ENCODE measurements around the gene FSTL4. TPM values are rescaled to one million over a fixed set of nuclear protein-coding genes. Genes with fewer than 3 reads are reported as not detected.

FSTL4 gene
- total RNA-seq, 1 donor from 2014 or later, result not detected

DNA sequence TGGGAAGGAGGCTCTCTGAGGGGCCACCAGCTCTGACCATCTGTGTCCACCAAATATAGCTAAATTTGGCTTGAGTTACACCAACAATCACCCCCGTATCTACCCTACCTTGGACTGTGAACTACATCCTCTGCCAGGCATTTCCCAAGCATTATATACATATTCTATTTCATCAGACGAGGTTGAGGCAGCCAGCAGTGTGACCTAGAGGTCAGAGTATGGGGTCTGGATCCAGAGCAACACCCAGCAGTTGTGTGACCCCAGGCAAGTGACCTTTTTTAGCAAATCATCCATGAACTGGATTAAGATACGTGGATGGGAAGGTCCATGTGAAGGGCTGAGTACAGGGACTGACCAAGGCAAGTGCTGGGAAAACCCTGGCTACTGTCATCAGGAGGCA, 379.9 kb downstream of the FSTL4 start:
- H3K27me3 ChIP-seq (ENCODE audit: low read depth), result peaks cover 17% of the 10 kb centered on the region
- no peak overlapping the region for H3K27ac ChIP-seq (replicated peaks)
- intact Hi-C loops (cut with micrococcal nuclease), result no loop called here
- no peaks in the 10 kb centered on the region for H3K9me3 ChIP-seq (replicated peaks)
- TF ChIP-seq, protein P1, sequence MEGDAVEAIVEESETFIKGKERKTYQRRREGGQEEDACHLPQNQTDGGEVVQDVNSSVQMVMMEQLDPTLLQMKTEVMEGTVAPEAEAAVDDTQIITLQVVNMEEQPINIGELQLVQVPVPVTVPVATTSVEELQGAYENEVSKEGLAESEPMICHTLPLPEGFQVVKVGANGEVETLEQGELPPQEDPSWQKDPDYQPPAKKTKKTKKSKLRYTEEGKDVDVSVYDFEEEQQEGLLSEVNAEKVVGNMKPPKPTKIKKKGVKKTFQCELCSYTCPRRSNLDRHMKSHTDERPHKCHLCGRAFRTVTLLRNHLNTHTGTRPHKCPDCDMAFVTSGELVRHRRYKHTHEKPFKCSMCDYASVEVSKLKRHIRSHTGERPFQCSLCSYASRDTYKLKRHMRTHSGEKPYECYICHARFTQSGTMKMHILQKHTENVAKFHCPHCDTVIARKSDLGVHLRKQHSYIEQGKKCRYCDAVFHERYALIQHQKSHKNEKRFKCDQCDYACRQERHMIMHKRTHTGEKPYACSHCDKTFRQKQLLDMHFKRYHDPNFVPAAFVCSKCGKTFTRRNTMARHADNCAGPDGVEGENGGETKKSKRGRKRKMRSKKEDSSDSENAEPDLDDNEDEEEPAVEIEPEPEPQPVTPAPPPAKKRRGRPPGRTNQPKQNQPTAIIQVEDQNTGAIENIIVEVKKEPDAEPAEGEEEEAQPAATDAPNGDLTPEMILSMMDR (IDR thresholded peaks at IDR 0.05; ENCODE audit: borderline replicate concordance), result no peak
- DNase-seq, result no peak
- no peaks in the 10 kb centered on the region for H3K36me3 ChIP-seq
- no peak overlapping the region for H3K4me3 ChIP-seq
- H3K4me1 ChIP-seq, result peaks cover 10% of the 10 kb centered on the region

DNA sequence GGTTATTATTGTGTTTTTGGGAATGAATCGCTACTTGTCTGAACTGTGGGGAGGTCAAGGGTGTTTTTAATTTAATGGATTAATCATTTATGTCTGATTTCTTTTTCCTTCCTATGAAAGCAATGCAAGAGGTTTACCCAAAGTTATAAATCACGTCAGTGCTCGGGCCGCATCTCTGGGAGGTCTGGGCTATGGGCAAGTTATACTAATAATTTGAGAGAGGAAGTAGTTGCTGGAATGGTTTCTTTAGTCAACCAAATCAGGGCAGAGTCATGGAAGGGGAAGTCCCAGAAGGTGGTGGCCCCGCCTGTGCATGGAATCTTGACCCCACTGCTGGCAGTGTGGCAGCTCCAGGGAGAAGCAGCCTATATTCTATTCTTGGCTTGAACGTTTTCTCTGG, 380.3 kb downstream of the FSTL4 start:
- DNase-seq, result no peak
- intact Hi-C loops (cut with micrococcal nuclease), result no loop called here
- peaks cover 10% of the 10 kb centered on the region for H3K4me1 ChIP-seq

DNA sequence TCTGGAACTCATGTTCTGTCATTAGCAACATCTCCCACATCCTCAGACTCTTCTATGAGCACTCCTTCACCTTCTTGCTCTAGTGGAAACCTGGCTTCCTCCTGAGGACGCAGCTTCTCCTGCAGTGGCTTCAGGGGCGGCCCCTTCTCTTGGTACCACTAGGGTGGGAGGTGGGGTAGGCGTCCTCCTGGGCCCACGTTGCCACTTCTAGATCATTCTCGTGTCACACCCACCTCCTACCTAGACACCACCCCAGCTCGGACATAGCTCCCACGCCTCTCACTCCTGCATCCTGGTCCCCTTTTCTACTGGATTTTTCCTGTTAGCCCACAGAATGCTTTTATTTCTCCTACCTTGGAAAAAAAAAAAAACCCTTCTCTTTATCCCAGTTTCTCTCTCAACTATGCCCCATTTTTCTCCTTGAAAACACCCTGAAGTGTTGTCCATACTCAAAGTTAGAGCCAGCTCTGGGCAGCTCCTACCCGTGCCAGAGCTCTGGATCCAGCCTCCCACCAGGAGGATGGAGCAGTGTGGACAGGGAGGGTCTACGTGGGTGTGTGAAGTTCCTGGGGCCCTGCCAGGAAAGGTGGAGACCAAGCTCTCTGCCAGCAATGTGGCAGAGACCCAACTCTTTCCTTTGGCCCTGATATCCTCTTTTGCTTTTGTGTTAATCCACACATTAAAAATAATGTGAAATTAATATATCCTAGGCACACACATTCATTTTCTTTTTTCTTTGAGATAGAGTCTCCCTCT, 381.3 kb downstream of the FSTL4 start:
- Histone ChIP-seq H3K27ac (replicated peaks) (no peak overlapping the region), H3K4me1 (peaks cover 10% of the 10 kb centered on the region), H3K27me3 (ENCODE audit: low read depth) (peaks cover 2% of the 10 kb centered on the region), H3K9me3 (replicated peaks) (no peaks in the 10 kb centered on the region), H3K36me3 (no peaks in the 10 kb centered on the region), H3K4me3 (no peak overlapping the region)
- TF ChIP-seq, protein P1 (IDR thresholded peaks at IDR 0.05; ENCODE audit: borderline replicate concordance), result no peak
- intact Hi-C loops (cut with micrococcal nuclease), result no loop called here
- DNase-seq, result no peak

More for the DNA sequence above, 380.3 kb downstream of the FSTL4 start:
- Histone ChIP-seq H3K36me3 (no peaks in the 10 kb centered on the region), H3K27ac (replicated peaks) (no peak overlapping the region), H3K9me3 (replicated peaks) (no peaks in the 10 kb centered on the region), H3K27me3 (ENCODE audit: low read depth) (peaks cover 12% of the 10 kb centered on the region), H3K4me3 (no peak overlapping the region)
- TF ChIP-seq, protein P1 (IDR thresholded peaks at IDR 0.05; ENCODE audit: borderline replicate concordance), result no peak

- no peak overlapping the region for H3K27ac ChIP-seq (replicated peaks)
- no peaks in the 10 kb centered on the region for H3K9me3 ChIP-seq (replicated peaks)
- TF ChIP-seq, protein P1 (IDR thresholded peaks at IDR 0.05; ENCODE audit: borderline replicate concordance), result no peak
- peaks cover 1% of the 10 kb centered on the region for H3K27me3 ChIP-seq (ENCODE audit: low read depth)
- no peak for DNase-seq
- intact Hi-C loops (cut with micrococcal nuclease), result no loop called here
- H3K36me3 ChIP-seq, result no peaks in the 10 kb centered on the region
- H3K4me1 ChIP-seq, result peaks cover 10% of the 10 kb centered on the region
- no peak overlapping the region for H3K4me3 ChIP-seq
Observed at GRCh38 chr5:133229931-133230664, 382.2 kb downstream of the FSTL4 start.

DNA sequence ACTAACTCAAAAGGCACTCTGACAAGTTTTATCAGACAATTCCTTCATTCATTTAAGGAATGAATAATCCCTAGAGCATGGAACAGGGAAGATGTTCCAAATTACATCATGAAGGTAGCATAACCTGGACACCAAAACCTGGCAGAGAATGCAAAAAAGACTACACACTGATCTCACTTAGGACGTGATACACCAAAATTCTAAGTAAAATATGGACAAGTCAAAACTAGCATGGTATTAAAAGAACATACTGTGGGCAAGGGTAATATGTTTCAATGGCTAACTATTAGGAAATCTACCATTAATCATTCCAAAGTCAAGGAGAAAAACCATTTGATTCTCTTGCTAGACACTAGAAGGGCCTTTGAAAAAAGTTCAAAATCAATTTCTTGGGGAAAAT, 384.0 kb downstream of the FSTL4 start:
- H3K36me3 ChIP-seq, result no peaks in the 10 kb centered on the region
- peaks cover 9% of the 10 kb centered on the region for H3K27me3 ChIP-seq (ENCODE audit: low read depth)
- no peak for DNase-seq
- H3K27ac ChIP-seq (replicated peaks), result no peak overlapping the region
- H3K4me1 ChIP-seq, result peaks cover 10% of the 10 kb centered on the region
- no peak overlapping the region for H3K4me3 ChIP-seq
- intact Hi-C loops (cut with micrococcal nuclease), result no loop called here
- TF ChIP-seq, protein P1 (IDR thresholded peaks at IDR 0.05; ENCODE audit: borderline replicate concordance), result no peak
- H3K9me3 ChIP-seq (replicated peaks), result no peaks in the 10 kb centered on the region
